ENCODE measurements around the gene GJD3. TPM values are rescaled to one million over a fixed set of nuclear protein-coding genes. Genes with fewer than 3 reads are reported as not detected.
A peak's percentile ranks its signal among the peaks of the same experiment; 100 is the strongest.

Gene GJD3
- total and polyA plus RNA-seq, 2 donors (not counting 1 experiment from before 2014, with no cell fraction given): not detected

GRCh38 chr17:40356990-40357881 lies 7.3 kb downstream of the GJD3 start:
- H3K27me3 Mint-ChIP-seq: peaks cover 12% of the 10 kb centered on the region
- peaks cover 24% of the 10 kb centered on the region for H3K4me1 Mint-ChIP-seq
- Histone ChIP-seq H2AFZ (ENCODE audit: insufficient read depth, low read depth, low read length, poor library complexity, severe bottlenecking) (no peak overlapping the region), H3K79me2 (ENCODE audit: control insufficient read depth, insufficient read depth, low read length) (peaks cover 5% of the 10 kb centered on the region), H3K4me3 (ENCODE audit: control extremely low read depth in 1 of 5, extremely low read depth in 1 of 5, insufficient read depth in 1 of 5, low read depth in 2 of 5, low read length in 4 of 5) (no peak overlapping the region), H4K20me1 (ENCODE audit: control insufficient read depth, insufficient read depth, low read length, poor library complexity, severe bottlenecking) (peaks cover 17% of the 10 kb centered on the region), H3K9ac (ENCODE audit: low read length) (no peak overlapping the region), H3K27ac (ENCODE audit: low read length in 2 of 2) (no peak overlapping the region), H3K36me3 (replicated peaks in 1 of 2; ENCODE audit: control extremely low read depth in 1 of 2, control insufficient read depth in 1 of 2, extremely low read depth in 1 of 2, insufficient read depth in 2 of 2, low read length in 1 of 2) (peaks cover 0 to 26% of the 10 kb centered on the region in 2 experiments), H3K9me3 (ENCODE audit: control extremely low read depth in 1 of 3, control insufficient read depth in 2 of 3, insufficient read depth in 1 of 3, low read length in 2 of 3) (no peaks in the 10 kb centered on the region), H3K27me3 (replicated peaks in 1 of 4; ENCODE audit: control extremely low read depth in 1 of 4, control insufficient read depth in 3 of 4, insufficient read depth in 4 of 4, low read length in 3 of 4) (peaks cover 0 to 16% (median 5%) of the 10 kb centered on the region in 4 experiments), H3K4me1 (ENCODE audit: control insufficient read depth in 2 of 2, insufficient read depth in 2 of 2, low read length in 2 of 2) (peaks cover 15 to 29% of the 10 kb centered on the region in 2 donors), H3K4me2 (replicated peaks; ENCODE audit: low read depth, low read length, poor library complexity, severe bottlenecking) (no peak overlapping the region)
- ChIA-PET CTCF (interaction anchor here (0.6 to 15.9 kb wide), 17 partner anchors 31 to 1306 kb away, joined by 3 to 871 read pairs (median 4); partner anchors contain the start of genes CDC6, RARA, TOP2A and WIPF2), POLR2A (interaction anchor here (0.5 to 1.3 kb wide), 2 partner anchors 31 to 1310 kb away, joined by 3 to 4 read pairs; no protein-coding TSS in a partner anchor)
- peak overlapping the region; percentile 20 for H3K27ac Mint-ChIP-seq
- intact Hi-C loops (cut with micrococcal nuclease): loop anchor here (5.0 kb wide), 1 partner anchor 155 kb away; no protein-coding TSS in a partner anchor
- no peaks in the 10 kb centered on the region for H3K9me3 Mint-ChIP-seq (ENCODE audit: insufficient read depth)
- no peak overlapping the region for H3K4me3 Mint-ChIP-seq
- 97% methylated on average over 13 of the region's 19 CpGs for WGBS (ENCODE audit: insufficient coverage)
- ATAC-seq (ENCODE audit: low read depth) (no peak), DNase-seq (peak; percentile 37)
- TF ChIP-seq EZH2 (IDR thresholded peaks at IDR 0.05; ENCODE audit: borderline replicate concordance, insufficient read depth, low read depth, low read length, poor library complexity, severe bottlenecking): no peak
- no peak for TF ChIP-seq CTCF (IDR thresholded peaks at IDR 0.05)

All from B cell (primary cell).